HAP-1 (cell line): ENCODE data around the gene TBC1D9B.
"Not testable (repeated sequence)": the region's sequence is repeated elsewhere in the genome, so short reads cannot be mapped to it uniquely, and the experiment has no call there.

Experiments used
- DNase-seq, 2 experiments: peaks; one replicate each; pipeline ENCODE4 v3.0.0-alpha.2; 2016 to 2020; ENCODE audit warnings: low spot score in 2 of 2
- H3K27me3 ChIP-seq: fragments of 250-450 bp; sonication (Bioruptor Pico); 2 replicates; pipeline ENCODE4 v1.5.1; 2020; ENCODE audit warnings: low read depth, mild to moderate bottlenecking, moderate library complexity
- H3K36me3 ChIP-seq: fragments of 250-450 bp; sonication (Bioruptor Pico); replicated peaks from 2 replicates; pipeline ENCODE4 v1.5.1; 2020; ENCODE audit warnings: mild to moderate bottlenecking
- H3K4me1 ChIP-seq: fragments of 250-450 bp; sonication (Bioruptor Pico); 2 replicates; pipeline ENCODE4 v1.5.1; 2020; ENCODE audit warnings: mild to moderate bottlenecking
- H3K4me3 ChIP-seq: fragments of 250-450 bp; sonication (Bioruptor Pico); 2 replicates; pipeline ENCODE4 v1.5.1; 2020; ENCODE audit warnings: mild to moderate bottlenecking, moderate library complexity
- H3K9me3 ChIP-seq: fragments of 250-450 bp; sonication (Bioruptor Pico); 2 replicates; pipeline ENCODE4 v1.5.1; 2020; ENCODE audit warnings: mild to moderate bottlenecking, moderate library complexity
- in situ Hi-C: fragments of 300-500 bp; cut with MboI; formaldehyde crosslinking; loops from 3 replicates; pipeline ENCODE4 v1.14.3; 2020; ENCODE audit warnings: low sequenced_read_pairs, inconsistent platforms, mixed read lengths

The TBC1D9B gene

DNA sequence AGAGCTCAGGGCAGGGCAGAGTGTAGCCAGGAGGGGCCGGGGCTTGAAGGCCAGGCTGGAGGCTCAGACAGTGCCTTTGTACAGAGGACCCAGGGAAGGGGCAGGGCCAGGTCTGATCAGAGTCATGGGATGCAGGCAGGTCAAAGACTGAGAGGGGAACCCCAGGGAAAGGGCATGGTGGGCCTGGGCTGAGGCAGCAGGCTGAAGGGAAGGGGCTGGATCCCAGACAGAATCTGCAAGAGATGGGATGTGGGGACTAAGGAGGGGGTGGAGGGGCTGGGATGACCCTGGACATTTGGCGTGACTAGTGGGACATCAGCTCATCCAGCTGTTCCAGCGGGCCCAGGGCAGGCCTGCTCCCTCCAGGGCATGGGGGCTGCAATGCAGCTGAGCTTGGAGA lies 33.6 kb downstream of the TBC1D9B start:
- no peaks in the 10 kb centered on the region for H3K27me3 ChIP-seq
- no peak for DNase-seq
- H3K4me1 ChIP-seq: peaks cover 3% of the 10 kb centered on the region; the same call in 1 of the 2 replicates
- in situ Hi-C loops: no loop called here
- peaks cover 76% of the 10 kb centered on the region for H3K36me3 ChIP-seq
- no peak overlapping the region for H3K4me3 ChIP-seq
- H3K9me3 ChIP-seq: no peaks in the 10 kb centered on the region

- peaks cover 76% of the 10 kb centered on the region for H3K36me3 ChIP-seq
- in situ Hi-C loops: no loop called here
Measured at GRCh38 chr5:179873588-179874110, 34.0 kb downstream of the TBC1D9B start.

DNA sequence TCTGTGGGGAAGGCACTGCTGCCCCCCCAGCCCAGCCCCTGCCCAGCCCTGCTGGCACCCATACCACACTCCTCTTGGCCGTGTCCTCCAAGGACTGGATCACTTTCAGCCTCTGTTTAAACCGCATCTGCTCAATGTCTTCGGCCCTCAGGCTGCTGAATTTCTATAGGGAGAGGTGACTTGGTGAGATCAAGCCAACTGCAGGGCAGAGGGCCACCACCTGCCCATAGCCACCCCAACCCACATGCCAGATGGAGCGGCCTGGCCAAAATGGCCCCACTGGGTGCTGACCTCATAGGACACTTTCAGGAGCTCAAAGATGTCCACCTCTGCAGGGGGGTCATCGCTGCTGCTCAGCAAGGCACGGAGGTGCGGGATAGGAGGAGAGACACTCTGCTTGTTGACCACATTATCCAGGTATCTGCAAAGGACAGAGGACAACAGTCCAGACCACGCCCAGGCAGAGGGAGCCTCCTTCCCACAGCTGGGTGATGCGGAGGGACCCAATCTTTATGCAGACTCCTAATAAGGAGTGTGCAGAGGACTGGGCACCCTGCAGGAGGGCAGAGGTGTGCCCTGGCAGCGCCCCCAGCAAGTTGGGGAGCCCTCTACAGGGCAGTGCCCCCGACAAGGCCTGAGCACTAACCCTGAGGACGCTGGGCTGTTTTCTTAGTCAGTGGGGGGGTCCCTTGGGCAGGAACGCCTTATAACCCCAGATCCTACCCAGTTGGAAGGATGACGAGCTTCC lies 34.7 kb downstream of the TBC1D9B start:
- in situ Hi-C loops: no loop called here
- H3K4me1 ChIP-seq: peaks cover 3% of the 10 kb centered on the region; the same call in 1 of the 2 replicates
- no peaks in the 10 kb centered on the region for H3K27me3 ChIP-seq
- no peak for DNase-seq
- peaks cover 78% of the 10 kb centered on the region for H3K36me3 ChIP-seq
- no peaks in the 10 kb centered on the region for H3K9me3 ChIP-seq
- H3K4me3 ChIP-seq: no peak overlapping the region

More at GRCh38 chr5:179873588-179874110, 34.0 kb downstream of the TBC1D9B start:
- H3K4me1 ChIP-seq: peaks cover 3% of the 10 kb centered on the region; the same call in 1 of the 2 replicates
- no peak overlapping the region for H3K4me3 ChIP-seq
- no peaks in the 10 kb centered on the region for H3K9me3 ChIP-seq
- H3K27me3 ChIP-seq: no peaks in the 10 kb centered on the region
- DNase-seq: no peak

DNA sequence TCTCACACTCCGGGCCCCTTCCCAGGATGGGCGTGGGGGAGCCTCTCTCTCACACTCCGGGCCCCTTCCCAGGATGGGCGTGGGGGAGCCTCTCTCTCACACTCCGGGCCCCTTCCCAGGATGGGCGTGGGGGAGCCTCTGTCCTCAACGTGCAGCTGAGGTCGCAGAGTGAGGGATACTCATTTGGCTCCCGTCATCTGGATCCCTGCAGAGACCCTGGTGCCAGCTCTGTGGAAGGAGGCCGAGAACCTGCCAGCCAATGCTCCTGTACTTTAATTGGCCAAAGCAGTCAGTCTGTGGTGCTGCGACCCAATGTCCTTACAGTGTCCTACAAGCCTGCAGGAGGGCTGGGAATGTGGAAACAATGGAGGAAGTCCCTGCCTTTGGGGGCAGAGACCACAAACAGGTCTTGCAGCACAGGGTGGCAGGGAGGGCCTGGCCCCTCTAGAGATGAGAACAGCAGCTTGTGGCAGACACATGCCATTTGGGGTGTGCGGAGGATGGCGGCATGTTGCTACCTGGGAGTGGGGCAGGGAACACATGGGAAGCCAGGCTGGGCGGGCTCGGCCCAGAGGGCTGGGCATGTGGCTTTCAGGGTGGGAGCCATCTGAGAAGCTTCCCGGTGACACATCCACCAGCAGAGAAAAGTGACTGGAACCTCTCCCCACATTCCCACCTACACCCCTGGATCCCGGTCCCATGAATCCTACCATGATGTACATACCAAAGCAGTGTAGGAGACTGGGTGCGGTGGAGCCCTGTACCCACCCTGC lies 35.5 kb downstream of the TBC1D9B start:
- H3K36me3 ChIP-seq: peaks cover 74% of the 10 kb centered on the region

DNA sequence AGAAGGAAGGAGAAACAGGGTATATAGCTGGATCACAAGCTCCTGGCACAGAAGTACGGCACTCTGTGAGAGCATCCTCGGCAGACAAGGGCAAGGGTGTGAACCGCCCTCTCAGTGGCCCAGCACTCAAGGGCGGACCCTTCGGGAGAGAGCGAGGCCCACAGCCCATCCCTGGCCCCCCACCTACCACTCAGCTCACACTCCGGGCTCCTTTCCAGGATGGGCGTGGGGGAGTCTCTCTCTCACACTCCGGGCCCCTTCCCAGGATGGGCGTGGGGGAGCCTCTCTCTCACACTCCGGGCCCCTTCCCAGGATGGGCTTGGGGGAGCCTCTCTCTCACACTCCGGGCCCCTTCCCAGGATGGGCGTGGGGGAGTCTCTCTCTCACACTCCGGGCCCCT lies 36.2 kb downstream of the TBC1D9B start:
- H3K9me3 ChIP-seq, H3K4me1 ChIP-seq, in situ Hi-C loops, H3K4me3 ChIP-seq, DNase-seq, H3K27me3 ChIP-seq: not testable (repeated sequence)
- peaks cover 79% of the 10 kb centered on the region for H3K36me3 ChIP-seq

More for the DNA sequence above, 35.5 kb downstream of the TBC1D9B start:
- H3K4me3 ChIP-seq: no peak overlapping the region
- in situ Hi-C loops: no loop called here
- no peak for DNase-seq
- peaks cover 3% of the 10 kb centered on the region; the same call in 1 of the 2 replicates for H3K4me1 ChIP-seq
- no peaks in the 10 kb centered on the region for H3K9me3 ChIP-seq
- H3K27me3 ChIP-seq: no peaks in the 10 kb centered on the region

- no peaks in the 10 kb centered on the region for H3K9me3 ChIP-seq
- DNase-seq: no peak
- peaks cover 75% of the 10 kb centered on the region for H3K36me3 ChIP-seq
- no peaks in the 10 kb centered on the region for H3K27me3 ChIP-seq
- H3K4me3 ChIP-seq: no peak overlapping the region
- in situ Hi-C loops: no loop called here
- H3K4me1 ChIP-seq: peaks cover 3% of the 10 kb centered on the region; the same call in 1 of the 2 replicates
Measured at GRCh38 chr5:179870952-179871351, 36.7 kb downstream of the TBC1D9B start.

DNA sequence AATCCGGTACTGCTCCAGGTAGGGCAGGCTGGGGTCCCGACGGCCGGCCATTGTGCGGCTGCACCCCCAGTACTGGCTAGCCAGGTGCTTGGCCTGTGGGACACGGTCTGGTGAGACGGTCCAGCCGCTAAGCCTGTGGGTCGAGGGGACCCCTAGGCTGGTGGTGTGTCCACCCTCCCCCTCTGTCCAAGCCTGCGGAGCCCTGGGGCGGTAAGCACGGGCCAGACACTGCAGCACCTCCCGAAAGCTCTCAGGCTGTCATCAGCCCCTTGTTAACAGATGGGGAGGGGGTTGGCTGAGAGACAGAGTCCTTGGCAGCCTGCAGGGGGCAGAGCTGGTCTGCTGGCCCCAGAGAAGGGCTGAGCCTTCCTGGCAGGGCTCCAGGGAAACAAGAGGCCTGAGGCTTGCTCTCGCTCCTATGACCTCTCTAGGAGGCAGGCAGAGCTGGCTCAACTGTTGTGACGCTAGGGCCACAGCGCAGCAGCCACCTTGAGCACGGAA lies 37.2 kb downstream of the TBC1D9B start:
- no peak overlapping the region for H3K4me3 ChIP-seq
- peaks cover 3% of the 10 kb centered on the region; the same call in 1 of the 2 replicates for H3K4me1 ChIP-seq
- in situ Hi-C loops: no loop called here
- DNase-seq: peak; percentile 62 to 87
- H3K9me3 ChIP-seq: no peaks in the 10 kb centered on the region
- H3K27me3 ChIP-seq: no peaks in the 10 kb centered on the region
- peaks cover 74% of the 10 kb centered on the region for H3K36me3 ChIP-seq

DNA sequence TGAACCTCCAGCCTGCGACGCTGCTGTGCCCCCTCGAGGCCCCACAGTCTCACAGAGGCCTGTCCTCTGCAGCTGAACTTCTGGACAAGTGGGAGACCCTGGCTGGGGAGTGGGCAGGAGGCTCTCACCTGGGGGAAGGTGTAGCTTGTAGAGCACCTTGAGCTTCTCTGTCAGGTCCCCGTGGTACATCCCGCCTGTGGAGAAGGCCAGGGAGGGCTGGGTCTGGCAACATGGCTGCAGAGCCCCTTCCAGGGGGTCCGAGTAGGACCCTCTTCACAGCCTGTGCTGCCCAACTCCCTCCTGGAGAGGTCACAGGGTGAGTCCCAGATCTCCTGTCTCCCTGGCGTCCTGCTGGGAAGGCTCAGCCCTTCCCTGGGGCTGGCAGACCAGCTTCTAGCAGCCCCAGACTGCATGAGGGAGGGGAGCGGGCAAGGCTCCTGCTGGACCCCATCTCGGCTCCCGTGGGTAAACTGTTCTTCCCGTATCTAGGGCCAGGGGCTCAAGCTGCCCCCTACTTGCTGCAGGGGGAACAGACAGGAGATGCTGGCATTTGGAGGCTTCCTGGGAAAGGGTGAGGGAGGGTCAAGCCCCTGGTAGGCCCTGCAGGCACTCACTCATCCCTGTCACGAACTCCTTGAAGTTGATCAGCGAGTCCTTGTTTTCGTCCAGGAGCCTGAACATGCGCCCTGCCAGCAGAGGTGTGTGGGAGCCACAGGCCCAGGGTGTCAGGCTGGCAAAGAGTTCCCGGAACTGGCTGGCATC lies 37.9 kb downstream of the TBC1D9B start:
- in situ Hi-C loops: no loop called here
- no peaks in the 10 kb centered on the region for H3K27me3 ChIP-seq
- DNase-seq: no peak
- no peak overlapping the region for H3K4me3 ChIP-seq
- H3K9me3 ChIP-seq: no peaks in the 10 kb centered on the region
- H3K36me3 ChIP-seq: peaks cover 74% of the 10 kb centered on the region
- peaks cover 3% of the 10 kb centered on the region; the same call in 1 of the 2 replicates for H3K4me1 ChIP-seq

DNA sequence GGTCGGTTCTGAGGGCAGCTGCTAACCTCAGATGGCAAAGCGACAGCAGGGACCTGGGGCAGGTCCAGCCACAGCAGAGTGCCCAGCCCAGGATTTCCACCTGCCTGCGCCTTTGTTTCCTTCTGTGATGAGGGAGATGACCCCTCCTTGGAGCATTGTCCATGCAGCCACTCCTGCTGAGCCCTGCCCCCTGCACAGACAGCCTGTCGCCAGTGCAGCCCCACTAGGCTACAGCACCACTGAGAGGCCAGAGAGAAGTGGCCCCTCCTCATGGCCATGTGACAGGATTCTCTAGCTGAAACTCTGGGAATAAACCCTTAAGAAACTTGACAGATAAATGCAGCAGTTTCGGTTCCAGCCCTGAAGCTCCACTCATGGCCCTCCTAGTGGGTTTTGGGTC lies 38.6 kb downstream of the TBC1D9B start:
- Histone ChIP-seq H3K9me3 (no peaks in the 10 kb centered on the region), H3K36me3 (peaks cover 71% of the 10 kb centered on the region), H3K4me1 (peaks cover 3% of the 10 kb centered on the region; the same call in 1 of the 2 replicates), H3K27me3 (no peaks in the 10 kb centered on the region), H3K4me3 (no peak overlapping the region)
- in situ Hi-C loops: no loop called here
- no peak for DNase-seq

- in situ Hi-C loops: no loop called here
- no peaks in the 10 kb centered on the region for H3K27me3 ChIP-seq
- no peaks in the 10 kb centered on the region for H3K9me3 ChIP-seq
- no peak overlapping the region for H3K4me3 ChIP-seq
- peaks cover 3% of the 10 kb centered on the region; the same call in 1 of the 2 replicates for H3K4me1 ChIP-seq
- DNase-seq: no peak
- peaks cover 72% of the 10 kb centered on the region for H3K36me3 ChIP-seq
Measured at GRCh38 chr5:179868541-179868940, 39.2 kb downstream of the TBC1D9B start.

GRCh38 chr5:179867476-179867875 lies 40.2 kb downstream of the TBC1D9B start:
- no peak for DNase-seq
- H3K9me3 ChIP-seq: no peaks in the 10 kb centered on the region
- H3K4me3 ChIP-seq: no peak overlapping the region
- H3K36me3 ChIP-seq: peaks cover 71% of the 10 kb centered on the region
- H3K27me3 ChIP-seq: no peaks in the 10 kb centered on the region
- H3K4me1 ChIP-seq: peaks cover 3% of the 10 kb centered on the region; the same call in 1 of the 2 replicates
- in situ Hi-C loops: no loop called here

GRCh38 chr5:179867079-179867465 lies 40.6 kb downstream of the TBC1D9B start:
- no peaks in the 10 kb centered on the region for H3K9me3 ChIP-seq
- in situ Hi-C loops: no loop called here
- DNase-seq: no peak
- no peak overlapping the region for H3K4me3 ChIP-seq
- H3K36me3 ChIP-seq: peaks cover 72% of the 10 kb centered on the region
- no peaks in the 10 kb centered on the region for H3K27me3 ChIP-seq
- peaks cover 3% of the 10 kb centered on the region; the same call in 1 of the 2 replicates for H3K4me1 ChIP-seq
